GM18909 (cell line): Measurements from ENCODE around the gene SIN3A.
"Not testable (repeated sequence)": the region's sequence is repeated elsewhere in the genome, so short reads cannot be mapped to it uniquely, and the experiment has no call there.

ENCODE experiments used
- ATAC-seq: cut with Tn5 transposase; IDR thresholded peaks from one replicate; pipeline ENCODE4 v1.9.1; 2021; ENCODE audit warnings: mild to moderate bottlenecking; ENCODE audit not compliant: unreplicated experiment, poor library complexity

Gene SIN3A

DNA sequence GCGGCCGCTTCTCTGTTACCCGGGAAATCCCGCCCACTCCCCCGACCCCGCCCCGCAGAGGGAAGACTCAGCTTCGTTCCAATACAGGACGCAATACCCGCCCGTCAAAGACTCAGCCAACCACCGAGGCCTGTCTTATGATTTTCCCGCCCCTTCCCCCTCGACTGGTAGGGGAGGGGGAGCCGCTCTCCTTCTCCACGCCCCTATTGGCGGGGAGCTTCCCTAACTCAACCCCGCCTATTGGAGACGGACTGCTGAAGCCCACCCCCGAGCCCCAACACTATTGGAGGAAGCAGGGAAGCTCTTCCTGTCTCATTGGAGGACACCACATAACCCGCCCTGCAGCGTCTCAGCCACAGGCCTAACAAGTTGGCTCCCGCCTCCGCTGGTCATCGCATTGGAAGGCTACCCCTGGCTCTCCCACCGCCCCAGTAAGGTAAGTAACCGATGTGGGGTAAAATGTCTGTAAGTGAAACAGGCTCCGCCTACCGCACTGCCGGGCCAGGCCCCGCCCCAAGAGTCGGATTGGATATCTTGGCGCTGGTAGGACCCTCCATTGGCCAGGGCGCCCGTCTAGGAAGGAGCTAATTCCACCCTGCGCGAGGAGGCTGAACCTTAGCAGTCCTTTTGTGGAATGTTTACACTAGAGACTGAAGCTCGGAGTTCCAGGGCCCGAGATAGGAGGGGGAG, at the start of gene SIN3A:
Gene SIN3A (minus strand): TSS at position 17 of the 690 bp plus-strand sequence. CDS start 21,315 bp downstream, outside the sequence.
- peak; percentile 46 for ATAC-seq

DNA sequence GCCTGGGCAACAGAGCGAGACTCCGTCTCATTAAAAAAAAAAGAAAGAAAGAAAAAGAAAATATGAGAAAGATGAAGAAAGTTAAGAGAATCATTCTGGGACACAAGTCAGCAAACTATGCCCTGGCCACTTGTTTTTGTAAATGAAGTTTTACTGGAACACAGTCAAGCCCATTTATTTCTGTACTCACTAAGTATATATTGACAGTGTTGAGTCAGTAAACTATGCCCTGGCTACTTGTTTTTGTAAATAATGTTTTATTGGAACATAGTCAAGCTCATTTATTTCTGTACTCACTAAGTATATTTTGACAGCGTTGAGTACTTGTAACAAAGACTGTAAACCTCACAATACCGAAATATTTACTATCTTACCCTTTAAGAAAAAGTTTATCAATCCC, 42.2 kb upstream of the SIN3A start:
- no peak for ATAC-seq

DNA sequence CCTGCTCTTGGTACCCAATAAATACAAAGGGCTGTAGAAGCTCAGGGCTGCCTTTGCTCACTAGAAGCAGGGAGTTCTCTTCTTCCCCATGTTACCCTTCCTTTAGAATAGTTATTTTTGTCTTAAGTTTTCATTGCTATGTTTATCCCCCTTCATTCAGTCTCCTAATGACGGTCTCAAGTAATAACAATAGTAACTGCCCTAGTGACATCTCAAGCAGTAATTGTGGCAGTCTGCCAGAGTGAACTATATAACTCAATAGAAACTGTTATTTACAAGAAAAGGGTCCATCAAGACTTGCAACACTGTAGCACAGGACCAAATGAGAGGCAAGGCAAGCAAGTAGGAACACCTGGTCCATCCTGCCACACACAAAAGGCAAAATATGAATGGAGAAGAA, 32.5 kb upstream of the SIN3A start:
- ATAC-seq: no peak

DNA sequence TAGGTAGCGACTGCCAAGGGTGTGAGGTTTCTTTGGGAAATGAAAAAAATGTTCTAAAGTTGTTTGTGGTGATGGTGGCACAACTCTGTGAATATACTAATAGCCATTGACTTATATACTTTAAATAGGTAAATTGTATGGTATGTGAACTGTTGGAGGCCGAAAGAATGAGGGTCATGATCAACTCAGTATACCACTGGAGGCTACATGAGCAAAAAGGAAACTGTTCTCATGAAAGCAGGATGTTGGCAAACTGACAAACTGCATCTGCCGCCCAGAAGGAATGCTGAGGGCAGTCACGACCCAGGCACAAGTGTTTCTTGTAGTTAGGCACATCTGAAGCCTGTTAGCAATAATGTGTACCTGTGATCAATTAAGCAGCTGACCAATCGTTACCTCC, 32.1 kb upstream of the SIN3A start:
- not testable (repeated sequence) for ATAC-seq

DNA sequence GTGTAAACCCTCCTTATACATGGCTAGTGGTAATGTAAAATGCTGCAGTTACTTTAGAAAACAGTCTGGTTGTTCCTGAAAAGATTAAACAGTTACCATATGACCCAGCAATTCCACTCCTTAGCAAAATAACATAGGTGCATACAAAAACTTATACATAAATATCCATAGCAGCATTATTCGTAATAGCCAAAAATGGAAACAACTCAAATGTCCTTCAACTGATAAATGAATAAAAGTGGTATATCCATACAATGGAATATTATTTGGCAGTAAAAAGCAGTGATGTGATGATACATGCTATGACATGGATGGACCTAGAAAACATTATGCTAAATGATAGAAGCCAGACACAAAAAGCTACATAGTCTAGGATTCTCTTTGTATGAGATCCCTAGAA, 31.6 kb upstream of the SIN3A start:
- ATAC-seq: no peak

DNA sequence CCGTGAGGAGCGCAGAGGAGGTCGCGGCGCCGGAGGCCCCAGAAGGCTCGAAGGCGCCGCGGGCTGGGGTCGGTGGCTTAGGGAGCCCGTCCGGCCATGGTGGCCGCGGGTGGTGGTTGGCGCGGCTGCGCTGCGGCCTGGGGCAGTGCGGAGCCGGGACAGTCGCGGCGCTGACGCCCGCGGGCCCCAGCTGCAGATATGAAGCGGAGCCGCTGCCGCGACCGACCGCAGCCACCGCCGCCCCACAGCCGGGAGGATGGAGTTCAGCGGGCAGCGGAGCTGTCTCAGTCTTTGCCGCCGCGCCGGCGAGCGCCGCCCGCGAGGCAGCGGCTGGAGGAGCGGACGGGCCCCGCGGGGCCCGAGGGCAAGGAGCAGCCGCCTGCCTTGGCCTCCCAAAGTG, 29.0 kb upstream of the SIN3A start:
- ATAC-seq: not testable (repeated sequence)

DNA sequence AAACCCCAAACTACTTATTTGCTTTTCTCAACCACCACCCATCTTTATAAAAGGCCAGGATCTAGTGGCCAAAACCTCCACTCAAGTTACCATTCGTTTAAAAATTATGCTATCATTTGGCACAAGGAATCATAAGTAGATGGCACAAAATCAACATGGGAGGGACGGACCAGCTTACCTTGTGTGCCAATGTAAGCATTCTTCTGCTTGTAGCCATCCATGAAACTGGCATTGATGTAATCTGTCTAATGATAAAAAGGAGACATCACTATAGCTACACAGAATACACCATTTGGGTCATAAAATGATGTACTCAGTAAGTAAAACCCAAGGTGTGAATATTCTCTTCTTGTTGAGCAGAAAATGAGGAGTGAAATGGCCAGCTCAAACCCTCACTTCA, 28.2 kb upstream of the SIN3A start:
- no peak for ATAC-seq

DNA sequence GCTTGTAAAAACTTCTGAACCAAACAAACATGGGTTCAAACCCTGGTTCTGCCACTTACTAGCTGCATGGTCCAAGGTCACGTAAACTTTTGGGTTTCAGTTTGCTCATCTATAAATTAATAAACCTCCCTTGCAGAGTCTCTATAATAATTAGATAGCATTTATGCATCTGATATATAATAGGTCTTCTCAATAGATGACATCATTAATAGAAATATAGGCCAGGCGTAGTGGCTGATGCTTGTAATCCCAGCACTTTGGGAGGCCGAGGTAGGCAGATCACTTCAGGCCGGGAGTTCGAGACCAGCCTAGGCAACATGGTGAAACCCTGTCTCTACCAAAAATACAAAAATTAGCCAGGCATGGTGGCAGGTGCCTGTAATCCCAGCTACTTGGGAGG, 25.6 kb upstream of the SIN3A start:
- ATAC-seq: not testable (repeated sequence)

DNA sequence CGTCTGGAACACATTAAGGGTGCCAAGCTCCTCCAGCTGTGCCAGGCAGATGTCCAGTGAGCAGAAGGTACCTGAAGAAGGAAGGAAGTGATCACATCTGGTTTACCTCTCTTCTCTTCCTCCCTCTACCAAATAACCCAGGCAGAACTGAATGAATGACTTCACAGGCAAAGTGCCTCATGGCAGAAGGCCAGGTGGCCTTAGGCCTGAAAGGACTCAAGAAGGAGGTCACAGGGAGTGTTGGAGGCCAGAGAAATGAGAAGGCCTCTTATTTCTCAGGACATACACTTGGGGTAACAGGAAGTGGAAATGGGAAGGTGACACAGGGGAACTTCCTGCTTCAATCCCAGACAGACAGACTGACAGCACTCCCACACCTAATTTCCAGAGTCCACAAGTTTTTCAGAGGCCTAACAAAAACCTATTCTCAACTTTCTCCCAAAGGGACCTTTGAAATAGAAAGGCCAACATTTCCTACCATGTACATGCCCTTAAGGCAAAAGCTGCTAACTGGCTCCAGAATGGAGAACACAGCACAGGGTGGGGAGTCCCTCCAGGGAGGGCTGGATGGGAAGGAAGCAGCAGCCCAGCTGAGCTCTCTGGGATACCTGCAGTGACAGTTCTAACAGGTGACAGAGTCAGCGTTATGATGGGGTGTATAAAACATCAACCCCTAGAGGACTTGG, 17.6 kb upstream of the SIN3A start:
- no peak for ATAC-seq

DNA sequence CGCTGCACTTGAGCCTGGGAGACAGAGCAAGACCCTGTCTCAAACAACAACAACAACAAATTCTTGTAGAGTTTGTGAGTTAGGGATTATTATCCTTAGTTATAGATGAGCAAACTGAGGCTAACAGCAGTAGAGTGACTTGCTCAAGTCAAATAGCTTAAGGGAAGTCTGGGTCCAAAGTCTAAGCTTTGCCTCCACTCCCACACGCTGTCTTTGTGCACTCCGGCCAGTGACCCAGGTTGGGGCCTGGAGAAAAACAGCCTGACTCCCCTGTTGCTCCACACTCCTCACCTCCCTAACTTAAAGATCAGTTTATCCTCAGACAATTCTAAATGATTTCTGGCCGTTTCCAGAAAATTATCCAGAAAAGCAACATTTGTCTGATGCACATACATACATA, 9.2 kb upstream of the SIN3A start:
- ATAC-seq: no peak

DNA sequence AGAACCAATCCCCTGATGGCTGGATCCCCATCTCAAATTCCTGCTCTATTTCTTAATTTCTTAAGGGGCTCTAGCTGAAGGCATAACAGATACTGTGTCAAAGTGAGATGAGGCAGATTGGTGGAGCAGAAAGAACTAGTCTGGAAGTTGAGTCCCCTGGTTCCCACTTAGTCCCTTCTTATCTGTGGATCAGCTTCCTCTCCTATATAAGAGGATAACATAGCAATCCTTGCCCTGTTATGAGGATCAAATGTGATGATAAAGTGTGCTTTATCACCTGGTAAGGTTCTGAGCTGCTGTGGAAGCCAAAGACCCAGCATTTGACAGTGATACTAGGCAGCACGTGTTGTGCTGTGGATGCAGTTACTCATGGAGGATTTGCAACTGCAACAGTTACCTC, 8.1 kb upstream of the SIN3A start:
- no peak for ATAC-seq

DNA sequence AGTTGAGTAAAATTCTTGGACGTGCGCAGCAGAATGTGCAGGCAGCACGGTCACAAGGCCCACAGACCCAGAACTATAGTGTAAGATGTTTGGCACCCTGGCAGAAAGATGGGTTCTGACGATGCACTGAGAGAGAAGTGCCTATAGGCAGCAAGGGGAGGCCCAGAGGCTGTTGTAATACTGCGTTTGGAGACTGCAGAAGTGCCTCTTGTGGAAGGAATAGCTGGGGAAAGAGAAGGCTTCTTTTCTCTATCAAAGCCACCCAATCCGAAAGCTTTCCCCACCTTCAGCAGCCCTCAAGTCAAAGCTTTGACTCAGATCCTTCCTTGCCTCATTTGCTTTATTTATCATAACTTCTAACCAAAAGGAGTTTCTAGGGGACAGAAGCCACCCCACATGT, 5.2 kb upstream of the SIN3A start:
- ATAC-seq: no peak

DNA sequence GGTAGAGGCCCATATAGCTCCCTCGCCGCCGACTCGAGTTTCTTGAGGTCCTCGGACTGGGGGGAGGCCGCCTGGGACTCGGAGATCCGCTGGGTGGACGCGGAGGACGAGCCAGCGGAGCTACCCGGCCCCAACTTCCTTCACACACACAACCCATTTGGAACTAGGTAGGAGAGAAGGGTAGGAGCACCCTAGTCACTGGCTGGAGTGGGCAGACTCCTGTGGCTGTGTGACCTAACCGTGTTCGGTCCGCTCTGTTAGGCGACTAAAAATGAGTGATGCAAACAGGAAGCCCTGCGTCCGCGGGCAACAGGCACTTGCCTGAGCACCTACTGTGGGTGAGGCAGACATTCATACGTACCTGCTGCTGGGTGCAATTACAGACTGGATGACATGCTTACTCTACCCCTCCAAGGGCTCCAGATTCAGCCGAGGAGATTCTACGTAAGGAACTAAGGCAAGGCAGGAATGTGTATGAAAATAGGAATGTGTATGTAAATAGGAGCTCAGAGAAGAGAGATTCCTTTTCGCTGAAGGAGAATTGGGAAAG, 4.6 kb upstream of the SIN3A start:
- ATAC-seq: no peak

DNA sequence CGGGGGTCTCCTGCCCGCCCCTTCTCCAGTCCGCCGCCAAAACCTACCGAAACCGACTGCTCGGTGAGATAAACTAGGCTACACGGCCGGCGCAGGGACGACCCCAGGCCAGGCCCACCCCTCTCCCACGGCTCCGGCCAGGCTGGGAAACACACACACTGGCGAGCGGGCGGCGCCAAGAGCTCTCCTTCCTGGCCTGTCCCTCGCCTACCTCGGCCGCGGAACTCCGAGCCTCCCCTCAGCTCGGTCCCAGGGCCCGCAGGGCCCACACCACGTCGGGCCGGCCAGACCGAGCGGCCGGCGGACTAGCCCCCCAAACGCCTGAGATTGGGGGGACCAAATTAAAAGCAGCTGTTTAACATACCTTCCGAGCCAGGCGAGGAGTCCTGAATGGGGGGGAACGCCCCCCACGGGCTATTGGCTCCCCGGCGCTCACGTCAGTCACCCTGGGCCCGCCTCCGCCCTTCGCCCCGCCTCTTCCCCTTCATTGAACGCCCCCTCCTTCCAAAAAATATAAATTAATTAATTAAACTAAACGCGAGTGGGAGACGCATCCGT, 4.0 kb upstream of the SIN3A start:
- ATAC-seq: no peak

DNA sequence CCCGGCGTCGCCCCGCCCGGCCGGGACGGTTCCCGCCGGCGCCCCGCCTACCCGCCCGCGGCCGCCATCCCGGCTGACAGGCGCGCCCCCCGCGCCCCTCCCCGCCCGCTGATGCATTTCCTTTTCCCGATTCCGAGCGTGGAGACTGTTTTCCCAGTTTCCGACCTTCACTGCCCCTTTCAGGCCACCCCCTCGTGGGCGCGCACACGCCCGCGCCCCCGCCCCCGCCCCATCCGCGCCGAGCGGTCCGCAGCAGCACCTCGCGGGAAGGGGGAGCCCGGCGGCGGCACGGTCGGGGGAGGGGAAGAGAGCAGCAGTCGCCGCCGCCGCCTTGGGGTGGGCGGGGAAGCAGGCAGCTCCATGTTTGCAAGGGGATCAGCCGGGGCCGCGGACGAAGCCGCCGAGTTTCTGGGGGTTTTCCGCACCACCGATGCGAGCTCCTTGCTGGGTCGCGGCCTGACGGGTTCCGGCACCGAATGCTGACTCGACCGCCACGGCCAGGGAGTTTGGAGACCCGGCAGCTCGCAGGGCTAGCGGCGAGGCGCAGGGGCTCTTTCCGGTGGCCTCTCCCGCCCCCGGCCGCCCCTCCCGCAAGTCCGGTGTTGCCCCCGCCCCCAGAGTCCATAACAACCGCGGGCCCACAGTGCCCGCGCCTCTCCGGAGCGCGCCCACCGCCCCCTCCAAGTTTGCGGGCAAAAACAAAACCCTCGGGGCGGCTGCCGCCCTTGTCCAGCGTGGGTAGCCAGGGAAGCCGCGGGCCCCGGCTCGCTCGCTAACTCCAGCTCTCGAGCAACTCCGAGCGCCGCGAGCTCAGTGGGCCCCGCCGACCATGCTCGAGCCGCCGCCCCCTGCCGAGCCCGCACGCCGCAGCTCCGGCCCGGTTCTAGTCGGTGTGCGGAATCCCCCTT, 3.2 kb upstream of the SIN3A start:
- no peak for ATAC-seq

DNA sequence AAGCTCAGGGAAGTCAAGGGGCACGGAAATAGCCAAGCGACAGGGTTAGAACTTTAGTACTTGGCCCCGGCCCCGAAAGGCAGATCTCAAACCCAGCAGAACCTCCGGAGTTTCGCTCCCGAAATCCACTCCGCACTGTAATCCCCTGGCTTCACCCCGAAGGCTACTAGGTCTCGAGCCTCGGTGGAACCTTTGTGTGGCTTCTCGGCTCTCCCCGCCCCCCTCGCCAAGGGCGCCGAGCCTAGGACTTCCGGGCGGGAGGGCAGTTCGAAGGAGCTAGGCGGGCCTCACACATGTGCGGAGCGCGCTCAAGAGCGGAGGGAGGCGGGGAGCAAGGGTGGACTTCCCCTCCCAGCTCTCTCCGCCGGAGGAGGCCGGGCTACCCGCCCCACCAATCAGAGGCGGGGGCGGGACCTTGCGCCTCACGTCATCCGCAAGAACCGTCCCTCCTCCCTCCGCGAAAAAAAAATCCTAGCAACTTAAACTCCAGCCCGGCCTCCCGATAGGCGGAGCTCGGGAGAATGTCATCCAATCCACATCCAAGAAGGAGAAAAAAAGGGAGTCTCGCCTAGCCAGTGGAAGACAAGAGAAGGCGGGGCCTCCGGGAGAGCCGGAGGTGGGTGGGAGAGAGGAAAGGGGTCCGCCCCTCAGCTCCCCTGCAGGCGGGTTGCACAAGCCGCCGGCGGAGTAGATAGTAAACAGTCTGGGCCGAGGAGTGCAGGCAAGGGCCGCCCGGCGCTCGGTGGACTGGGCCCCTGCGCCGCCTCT, 2.4 kb upstream of the SIN3A start:
- ATAC-seq: peak; percentile 39

DNA sequence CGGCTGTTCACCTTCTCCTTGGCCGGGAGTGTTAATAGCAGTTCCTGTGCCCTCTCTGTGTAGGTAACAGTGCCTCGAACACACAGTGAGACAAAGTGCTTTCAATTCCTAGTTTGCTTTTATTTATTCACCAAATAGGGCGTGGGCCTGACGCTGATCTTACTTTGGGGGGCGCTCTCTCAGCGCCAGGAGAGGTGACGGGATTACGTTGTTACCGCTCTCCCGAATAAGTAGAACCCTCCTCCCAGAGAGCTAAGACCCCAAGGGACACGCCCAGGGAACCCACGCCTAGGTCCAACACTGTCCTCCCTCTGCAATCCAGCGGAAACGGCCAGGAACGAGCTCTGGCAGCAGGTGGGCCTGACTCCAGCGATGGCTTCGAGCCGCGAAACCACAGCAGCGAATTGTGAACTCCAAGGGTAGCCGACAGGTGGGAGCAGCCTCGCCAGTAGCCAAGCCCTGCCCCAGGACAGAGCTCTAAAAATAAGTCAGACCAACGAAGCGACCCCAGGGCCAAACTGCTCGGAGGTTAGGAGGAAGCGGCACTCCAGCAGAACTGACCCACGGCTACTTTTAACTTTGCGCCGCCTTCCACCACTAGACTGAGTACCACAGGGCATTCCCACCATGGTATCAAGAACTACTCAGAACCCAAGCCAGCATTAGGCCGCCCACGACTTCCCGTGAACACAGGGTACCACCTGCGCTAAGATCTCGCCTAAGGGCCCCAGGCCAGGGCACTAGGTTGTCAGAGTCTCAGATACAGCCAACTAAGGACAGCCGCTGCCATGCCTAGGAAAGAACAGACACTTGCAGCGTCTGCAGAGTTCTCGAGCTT, 1.6 kb upstream of the SIN3A start:
- ATAC-seq: no peak

DNA sequence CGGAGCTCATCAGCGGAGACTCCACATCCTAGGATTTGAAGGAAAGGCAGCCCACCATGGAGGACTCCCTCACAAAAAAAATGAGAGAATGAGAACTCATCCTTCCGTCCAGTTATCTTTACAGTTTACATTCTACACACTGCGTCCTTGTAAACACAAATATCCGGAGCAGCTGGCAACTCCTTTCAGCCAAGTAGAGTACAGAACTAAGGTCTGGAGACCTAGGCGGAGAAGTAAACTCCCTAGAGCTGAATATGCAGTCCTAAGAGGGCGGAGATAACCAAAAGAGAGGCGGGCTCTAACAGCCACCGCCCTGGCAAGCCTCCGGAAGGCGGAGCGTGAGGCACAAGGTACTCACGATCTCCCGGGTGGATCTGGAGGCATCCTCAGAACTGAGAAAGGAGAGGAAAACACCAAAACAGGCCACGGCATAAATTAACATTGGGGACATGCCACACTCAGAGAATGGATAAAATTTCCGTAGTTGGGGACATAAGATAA, 924 bp upstream of the SIN3A start:
- no peak for ATAC-seq

DNA sequence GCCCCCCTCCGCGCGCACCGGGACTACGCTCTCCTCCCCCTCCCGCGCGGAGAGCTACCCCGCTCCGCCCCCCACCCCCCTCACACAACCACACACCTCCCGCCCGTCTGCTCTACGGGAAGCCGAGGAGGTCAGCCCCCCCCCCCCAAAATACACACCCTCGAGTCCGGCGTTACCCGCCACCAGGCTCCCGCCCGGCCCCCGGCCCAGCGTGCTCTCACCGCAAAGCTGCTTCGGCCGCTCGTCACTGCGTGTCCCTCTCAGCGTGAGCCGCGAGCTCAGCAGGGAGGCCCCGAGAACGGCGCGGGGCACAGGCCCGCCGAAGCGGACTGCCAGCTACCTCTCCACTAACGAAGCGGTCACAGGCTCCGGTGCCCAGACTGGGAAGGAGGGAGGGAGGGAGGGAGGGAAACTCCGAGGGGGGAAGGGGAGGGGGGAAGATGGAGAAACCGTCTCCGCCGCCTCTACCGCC, 252 bp downstream of the SIN3A start:
- ATAC-seq: no peak
